Breast epithelium (tissue), 3 donors: Measurements from ENCODE around the gene PHACTR1.
"Not testable (repeated sequence)": the region's sequence is repeated elsewhere in the genome, so short reads cannot be mapped to it uniquely, and the experiment has no call there.

ENCODE experiments used
- CTCF ChIP-seq, 3 donors: fragments of 450-650 bp; IDR thresholded peaks; one replicate each; pipeline ENCODE4 v1.5.1; 2016 to 2017; ENCODE audit warnings: antibody characterized with exemption in 3 of 3, mild to moderate bottlenecking in 3 of 3, moderate library complexity in 3 of 3
- POLR2A ChIP-seq: fragments of 450-650 bp; IDR thresholded peaks from one replicate; pipeline ENCODE4 v1.6.1; 2016; ENCODE audit warnings: antibody characterized with exemption, mild to moderate bottlenecking, moderate library complexity
- POLR2AphosphoS5 ChIP-seq, 3 donors: sonication (generic); formaldehyde crosslinking; IDR thresholded peaks; one replicate each; pipeline ENCODE4 v1.6.1; 2017; ENCODE audit warnings: antibody characterized with exemption in 3 of 3

- TF ChIP-seq CTCF (IDR thresholded peaks at IDR 0.05); POLR2A; POLR2AphosphoS5 (IDR thresholded peaks at IDR 0.05): not testable (repeated sequence)
Measured at GRCh38 chr6:13133894-13134293, 417.3 kb downstream of the PHACTR1 start.
